Mammary epithelial cell (primary cell): Measurements from ENCODE around the gene SHROOM4.

Experiments used
- CTCF ChIP-seq, 2 donors: IDR thresholded peaks in 1 of 2; conservative IDR thresholded peaks in 1 of 2; 2 replicates each; pipeline ENCODE4 v1.5.1; 2011 to 2012; ENCODE audit warnings: inconsistent platforms in 2 of 2, low read length in 2 of 2, mild to moderate bottlenecking in 2 of 2, control low read depth in 1 of 2, low read depth in 1 of 2; ENCODE audit not compliant: insufficient read depth in 1 of 2; ENCODE audit errors: extremely low read depth in 1 of 2
- EZH2 ChIP-seq: IDR thresholded peaks from 2 replicates; pipeline ENCODE4 v1.6.1; 2012; ENCODE audit warnings: low read length, inconsistent platforms, borderline replicate concordance

GRCh38 chrX:50697691-50698090 lies 116.3 kb downstream of the SHROOM4 start:
- TF ChIP-seq CTCF (conservative IDR thresholded peaks at IDR 0.05 in 1 of 2, IDR thresholded peaks at IDR 0.05 in 1 of 2; ENCODE audit: extremely low read depth in 1 of 2, insufficient read depth in 1 of 2, low read depth in 1 of 2, low read length in 2 of 2) (no peak), EZH2 (no peak)
